Colonic mucosa (tissue), 4 donors: Measurements from ENCODE around the gene JMJD1C. TPM values are rescaled to one million over a fixed set of nuclear protein-coding genes. Genes with fewer than 3 reads are reported as not detected.

Experiments used
- DNase-seq: peaks from one replicate; pipeline ENCODE4 v3.0.0-alpha.2; 2020
- H3K27ac ChIP-seq: fragments of 200-600 bp; one replicate; pipeline ENCODE4 v1.8.0; 2021
- H3K27me3 ChIP-seq: fragments of 200-600 bp; one replicate; pipeline ENCODE4 v1.8.0; 2021
- H3K36me3 ChIP-seq: fragments of 200-600 bp; one replicate; pipeline ENCODE4 v1.8.0; 2021
- H3K4me1 ChIP-seq: fragments of 200-600 bp; one replicate; pipeline ENCODE4 v1.8.0; 2021; ENCODE audit warnings: mild to moderate bottlenecking
- H3K4me3 ChIP-seq: fragments of 200-600 bp; one replicate; pipeline ENCODE4 v1.8.0; 2021
- H3K9ac ChIP-seq, 2 donors: one replicate each; pipeline ENCODE4 v1.7.0; 2013; ENCODE audit warnings: control low read depth in 2 of 2, low read depth in 2 of 2, low read length in 2 of 2
- H3K9me3 ChIP-seq: fragments of 200-600 bp; one replicate; pipeline ENCODE4 v1.8.0; 2021
- intact Hi-C: fragments of 100-400 bp; cut with DNase I; formaldehyde crosslinking; loops from one replicate; pipeline ENCODE4 v1.14.1; 2022
- total RNA-seq, 2 donors: library from RNA; stranded (reverse); fragmentation: NEBNext Ultra II Directional in 1 of 2; extraction: Animal tissue kit (Norgen Biotek cat#: 25700) in 1 of 2; gene quantifications; one replicate each; pipeline ENCODE4 v1.2.1, GENCODE V29; 2021
- TF ChIP-seq, protein P1 (sequence below): fragments of 200-600 bp; IDR thresholded peaks from one replicate; pipeline ENCODE4 v1.8.0; 2022; ENCODE audit warnings: antibody characterized with exemption, mild to moderate bottlenecking
- donor health status: healthy.
- donor health status: DM: no; HTN: no; CAD: no.
- donor health status: DM: no; HTN: no; CAD: no.

Gene JMJD1C
- total RNA-seq, 2 donors from 2014 or later, result 37.7 to 72.2 TPM

DNA sequence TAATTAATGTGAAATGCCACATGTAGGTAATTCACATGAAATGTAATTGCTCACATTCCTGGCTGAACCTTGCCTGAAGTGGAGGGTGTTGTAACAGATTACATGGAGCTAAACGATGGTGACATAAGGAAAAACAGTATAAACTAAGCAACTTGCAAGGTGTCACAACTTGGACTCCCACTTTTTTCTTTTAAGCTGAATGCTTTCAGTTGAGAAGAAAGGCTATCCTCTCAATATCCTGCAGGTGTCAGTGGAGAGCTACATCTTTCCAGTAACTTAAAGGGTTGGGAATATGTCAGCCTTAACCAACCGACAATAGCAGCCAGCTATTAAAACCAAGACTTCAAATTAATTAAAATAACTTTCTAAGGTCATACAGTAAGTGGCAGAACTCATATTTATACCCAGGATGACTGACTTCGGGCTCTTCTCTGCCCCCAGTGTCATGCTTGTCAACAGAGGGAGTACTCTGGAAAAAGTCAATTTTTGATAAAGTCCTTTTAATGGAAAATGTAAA is 299.0 kb downstream of the JMJD1C start:
- peak; percentile 27 for DNase-seq
- no peaks in the 10 kb centered on the region for H3K36me3 ChIP-seq
- H3K4me1 ChIP-seq, result no peaks in the 10 kb centered on the region
- H3K27ac ChIP-seq, result no peak overlapping the region
- intact Hi-C loops, result loop anchor here (5.0 kb wide), 2 partner anchors 461 to 556 kb away; no protein-coding TSS in a partner anchor
- no peaks in the 10 kb centered on the region for H3K27me3 ChIP-seq
- H3K9me3 ChIP-seq, result no peaks in the 10 kb centered on the region
- TF ChIP-seq, protein P1, sequence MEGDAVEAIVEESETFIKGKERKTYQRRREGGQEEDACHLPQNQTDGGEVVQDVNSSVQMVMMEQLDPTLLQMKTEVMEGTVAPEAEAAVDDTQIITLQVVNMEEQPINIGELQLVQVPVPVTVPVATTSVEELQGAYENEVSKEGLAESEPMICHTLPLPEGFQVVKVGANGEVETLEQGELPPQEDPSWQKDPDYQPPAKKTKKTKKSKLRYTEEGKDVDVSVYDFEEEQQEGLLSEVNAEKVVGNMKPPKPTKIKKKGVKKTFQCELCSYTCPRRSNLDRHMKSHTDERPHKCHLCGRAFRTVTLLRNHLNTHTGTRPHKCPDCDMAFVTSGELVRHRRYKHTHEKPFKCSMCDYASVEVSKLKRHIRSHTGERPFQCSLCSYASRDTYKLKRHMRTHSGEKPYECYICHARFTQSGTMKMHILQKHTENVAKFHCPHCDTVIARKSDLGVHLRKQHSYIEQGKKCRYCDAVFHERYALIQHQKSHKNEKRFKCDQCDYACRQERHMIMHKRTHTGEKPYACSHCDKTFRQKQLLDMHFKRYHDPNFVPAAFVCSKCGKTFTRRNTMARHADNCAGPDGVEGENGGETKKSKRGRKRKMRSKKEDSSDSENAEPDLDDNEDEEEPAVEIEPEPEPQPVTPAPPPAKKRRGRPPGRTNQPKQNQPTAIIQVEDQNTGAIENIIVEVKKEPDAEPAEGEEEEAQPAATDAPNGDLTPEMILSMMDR, result peak; percentile 80
- H3K4me3 ChIP-seq, result no peak overlapping the region
- no peak overlapping the region for H3K9ac ChIP-seq

GRCh38 chr10:63165249-63165648 is 300.5 kb downstream of the JMJD1C start:
- Histone ChIP-seq H3K36me3 (no peaks in the 10 kb centered on the region), H3K9ac (no peak overlapping the region), H3K27ac (no peak overlapping the region), H3K4me3 (no peak overlapping the region), H3K4me1 (no peaks in the 10 kb centered on the region), H3K27me3 (no peaks in the 10 kb centered on the region), H3K9me3 (no peaks in the 10 kb centered on the region)
- intact Hi-C loops, result loop anchor here (5.0 kb wide), 2 partner anchors 462 to 557 kb away; no protein-coding TSS in a partner anchor
- TF ChIP-seq, protein P1, result no peak
- DNase-seq, result no peak

- Histone ChIP-seq H3K4me1 (no peaks in the 10 kb centered on the region), H3K9me3 (no peaks in the 10 kb centered on the region), H3K27me3 (no peaks in the 10 kb centered on the region), H3K36me3 (no peaks in the 10 kb centered on the region), H3K4me3 (no peak overlapping the region), H3K27ac (no peak overlapping the region), H3K9ac (no peak overlapping the region)
- no peak for DNase-seq
- TF ChIP-seq, protein P1, result no peak
- intact Hi-C loops, result no loop called here
Measured at GRCh38 chr10:63164166-63164623, 301.6 kb downstream of the JMJD1C start.

DNA sequence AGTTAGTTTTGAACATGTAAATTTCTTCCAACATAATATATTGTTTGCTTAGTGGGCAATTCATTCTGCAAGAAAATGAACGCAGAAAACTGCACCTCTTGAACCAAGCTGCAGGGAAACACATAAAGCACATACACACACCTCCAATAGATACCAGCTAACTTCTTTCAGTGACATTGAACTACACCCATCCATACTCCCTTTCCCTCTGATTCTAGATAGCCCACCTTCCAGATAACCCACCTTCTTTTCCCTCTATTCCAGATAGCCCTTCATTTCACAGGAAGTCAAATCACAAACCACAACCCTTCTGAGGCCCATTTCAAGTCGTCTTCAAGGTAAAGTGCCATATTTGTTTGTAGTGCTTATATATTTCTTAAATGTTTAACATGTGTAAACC is 304.2 kb downstream of the JMJD1C start:
- Histone ChIP-seq H3K27ac (no peak overlapping the region), H3K9ac (no peak overlapping the region), H3K36me3 (no peaks in the 10 kb centered on the region), H3K27me3 (no peaks in the 10 kb centered on the region), H3K4me1 (no peaks in the 10 kb centered on the region), H3K4me3 (no peak overlapping the region), H3K9me3 (no peaks in the 10 kb centered on the region)
- TF ChIP-seq, protein P1, result no peak
- intact Hi-C loops, result no loop called here
- DNase-seq, result no peak

DNA sequence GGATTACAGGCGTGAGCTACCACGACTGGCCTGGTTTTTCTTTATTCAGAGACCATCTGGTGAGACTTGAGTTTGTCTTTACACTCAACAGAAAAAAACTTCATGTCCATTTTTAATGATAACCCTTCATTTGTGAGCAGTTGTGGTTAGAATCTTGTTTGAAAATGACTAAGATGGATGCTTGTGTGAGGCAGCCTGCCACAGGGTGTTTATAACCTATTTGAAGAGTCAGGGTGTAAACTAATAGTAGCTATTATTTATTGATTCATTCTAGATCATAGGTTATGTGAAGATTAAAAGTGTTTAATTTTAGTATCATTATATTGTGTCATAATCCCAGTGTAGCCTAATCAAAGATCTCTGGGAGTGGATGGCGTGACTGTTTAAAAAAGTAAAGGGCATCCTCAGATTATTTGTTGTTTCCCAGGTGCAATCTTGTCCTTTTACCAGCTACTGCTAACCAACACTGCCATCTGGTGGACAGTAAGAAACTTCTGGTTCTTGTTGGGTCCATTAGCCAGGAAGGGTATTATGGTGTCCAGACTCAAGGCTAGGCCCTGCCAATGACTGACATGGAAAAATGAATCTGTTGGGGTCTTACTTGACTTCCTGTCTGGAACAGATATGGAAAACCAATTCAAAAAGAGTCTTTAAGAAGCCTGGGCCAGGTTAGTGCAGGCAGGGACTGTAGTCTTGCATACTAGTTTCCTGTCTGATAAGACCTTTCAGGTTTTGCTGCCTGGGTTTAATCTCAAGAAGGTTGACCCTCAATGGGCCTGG is 307.7 kb downstream of the JMJD1C start:
- Histone ChIP-seq H3K9ac (no peak overlapping the region), H3K36me3 (no peaks in the 10 kb centered on the region), H3K27ac (no peak overlapping the region), H3K4me3 (no peak overlapping the region), H3K9me3 (no peaks in the 10 kb centered on the region), H3K27me3 (no peaks in the 10 kb centered on the region), H3K4me1 (peaks cover 5% of the 10 kb centered on the region)
- intact Hi-C loops, result loop anchor here (5.0 kb wide), 3 partner anchors 341 to 721 kb away; partner anchors contain the start of gene EGR2
- TF ChIP-seq, protein P1, result peak; percentile 79
- peak; percentile 39 for DNase-seq
